ENCODE data around the gene PTPN7. TPM values are rescaled to one million over a fixed set of nuclear protein-coding genes. Genes with fewer than 3 reads are reported as not detected.

The PTPN7 gene
- total and polyA plus RNA-seq, 2 donors (not counting 3 experiments of a cell fraction or from before 2014, with no cell fraction given), result 0.86 to 1.8 TPM

DNA sequence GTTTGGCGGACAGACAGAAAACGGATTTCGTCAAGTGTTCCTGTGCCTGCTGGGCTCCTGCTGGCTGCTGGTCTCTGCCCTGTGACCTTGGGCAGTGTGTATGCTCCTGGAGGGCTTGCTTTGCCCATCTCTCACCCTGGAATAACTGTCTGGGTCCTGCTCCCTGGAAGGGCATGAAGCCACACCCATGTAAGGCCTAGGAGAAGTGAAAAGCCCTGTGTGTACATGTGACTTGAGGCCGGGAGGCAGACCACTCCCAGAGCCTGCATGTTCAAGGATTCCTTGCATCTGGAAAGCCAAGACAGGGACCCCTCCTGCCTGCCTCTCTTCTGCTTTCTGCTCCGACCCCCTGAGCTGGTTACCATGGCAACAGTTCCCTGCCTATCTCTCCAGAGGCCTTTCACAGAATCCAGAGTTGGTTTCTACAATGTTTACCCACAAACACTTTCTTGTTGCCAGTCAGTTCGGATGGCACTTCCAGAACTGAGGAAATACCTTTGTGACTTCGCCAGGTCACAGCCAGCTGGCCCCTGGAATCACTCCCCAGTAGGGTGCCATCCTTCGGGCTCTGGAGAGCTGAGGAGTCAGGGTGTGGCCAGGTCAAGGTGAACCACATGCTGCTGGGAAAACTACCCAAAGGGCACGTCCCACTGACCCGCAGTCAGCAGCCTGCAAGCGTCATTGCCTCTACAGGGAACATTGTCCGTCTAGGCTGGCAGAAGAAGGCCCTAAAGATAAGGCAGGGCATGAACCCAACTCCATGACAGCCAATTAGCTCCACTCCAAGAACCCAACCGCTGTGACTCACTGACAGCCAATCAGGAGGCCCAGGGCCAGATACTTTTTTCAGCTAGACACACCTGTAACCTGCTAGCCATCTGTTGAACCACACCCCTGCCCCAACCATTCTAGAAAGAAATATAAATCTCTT is 52.3 kb downstream of the PTPN7 start:
- H3K4me3 ChIP-seq (replicated peaks in 1 of 3; ENCODE audit: insufficient read depth in 1 of 3, low read depth in 1 of 3, low read length in 3 of 3), result no peak overlapping the region
- no peak overlapping the region for H2AFZ ChIP-seq (ENCODE audit: low read depth, low read length)
- no peaks in the 10 kb centered on the region for H3K27me3 ChIP-seq (ENCODE audit: control insufficient read depth in 2 of 2, insufficient read depth in 2 of 2, low read length in 2 of 2)
- H4K20me1 ChIP-seq (replicated peaks; ENCODE audit: control insufficient read depth, extremely low read depth, insufficient read depth, low read length), result no peaks in the 10 kb centered on the region
- DNase-seq (ENCODE audit: low read depth, low spot score) (no peak), FAIRE-seq (no peak)
- POLR2A ChIA-PET, result no interaction called here
- no TSS peak for BruUV-seq (replicated peaks)
- dilution Hi-C loops (cut with MboI; ENCODE audit: extremely low pct_ligation_motif_present, low sequenced_read_pairs), result no loop called here
- intact Hi-C loops (cut with micrococcal nuclease), result no loop called here
- no peaks in the 10 kb centered on the region for H3K9me1 ChIP-seq (replicated peaks; ENCODE audit: control insufficient read depth, extremely low read depth, insufficient read depth, low read length)
- H3K4me2 ChIP-seq (ENCODE audit: insufficient read depth, low read length), result no peak overlapping the region
- no peak overlapping the region for H3K27ac ChIP-seq (ENCODE audit: insufficient read depth, low read depth, low read length)
- no peak overlapping the region for H3K9ac ChIP-seq (replicated peaks; ENCODE audit: extremely low read depth, insufficient read depth, low read length)
- no peaks in the 10 kb centered on the region for H3K9me3 ChIP-seq (replicated peaks; ENCODE audit: control insufficient read depth, insufficient read depth, low read length)
- no peaks in the 10 kb centered on the region for H3K4me1 ChIP-seq (ENCODE audit: control insufficient read depth, extremely low read depth, insufficient read depth, low read length)
- no peaks in the 10 kb centered on the region for H3K79me2 ChIP-seq (ENCODE audit: control insufficient read depth, insufficient read depth, low read length)
- CTCF ChIA-PET, result interaction anchor here (1.0 to 1.1 kb wide), 2 partner anchors 10 to 109 kb away, joined by 3 read pairs; no protein-coding TSS in a partner anchor
- no peaks in the 10 kb centered on the region for H3K36me3 ChIP-seq (ENCODE audit: control insufficient read depth in 2 of 2, extremely low read depth in 1 of 2, insufficient read depth in 2 of 2, low read length in 2 of 2)
- TF ChIP-seq JUN (IDR thresholded peaks at IDR 0.05; ENCODE audit: borderline replicate concordance, insufficient read depth, insufficient read length, low read depth) (no peak), FOS (IDR thresholded peaks at IDR 0.05; ENCODE audit: borderline replicate concordance, insufficient read depth, low read length) (no peak), POLR2AphosphoS5 (IDR thresholded peaks at IDR 0.05; ENCODE audit: insufficient read depth, low read depth, low read length) (no peak), GATA2 (IDR thresholded peaks at IDR 0.05; ENCODE audit: insufficient read depth, insufficient read length, low read depth, low read length) (no peak)
- TF ChIP-seq, protein P1, sequence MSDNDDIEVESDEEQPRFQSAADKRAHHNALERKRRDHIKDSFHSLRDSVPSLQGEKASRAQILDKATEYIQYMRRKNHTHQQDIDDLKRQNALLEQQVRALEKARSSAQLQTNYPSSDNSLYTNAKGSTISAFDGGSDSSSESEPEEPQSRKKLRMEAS (IDR thresholded peaks at IDR 0.05; ENCODE audit: insufficient read depth, insufficient read length), result no peak

DNA sequence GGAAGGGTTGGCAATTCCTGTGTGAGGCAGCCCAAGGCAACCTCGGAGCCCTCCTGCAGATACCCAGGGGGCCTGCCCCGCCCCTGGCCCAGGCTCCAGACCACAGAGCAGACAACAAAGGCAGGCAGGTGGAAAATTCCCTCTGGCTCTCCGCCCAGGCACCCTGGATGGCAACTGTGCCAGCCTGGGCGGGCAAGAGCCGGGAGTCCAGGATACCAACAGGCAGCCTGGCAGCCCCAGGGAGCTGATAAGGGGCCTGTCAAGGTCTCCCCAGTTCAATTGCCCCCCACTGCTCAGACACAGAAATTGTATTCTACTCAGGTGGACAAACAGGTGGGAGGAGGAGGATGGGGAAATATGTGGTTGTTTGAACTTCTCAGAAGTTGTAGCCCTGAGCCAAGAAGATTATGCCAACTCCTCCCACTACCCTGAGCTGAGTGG is 53.1 kb downstream of the PTPN7 start:
- Histone ChIP-seq H3K27me3 (ENCODE audit: control insufficient read depth in 2 of 2, insufficient read depth in 2 of 2, low read length in 2 of 2) (no peaks in the 10 kb centered on the region), H3K36me3 (ENCODE audit: control insufficient read depth in 2 of 2, extremely low read depth in 1 of 2, insufficient read depth in 2 of 2, low read length in 2 of 2) (no peaks in the 10 kb centered on the region), H3K27ac (ENCODE audit: insufficient read depth, low read depth, low read length) (no peak overlapping the region), H3K9me1 (replicated peaks; ENCODE audit: control insufficient read depth, extremely low read depth, insufficient read depth, low read length) (no peaks in the 10 kb centered on the region), H3K79me2 (ENCODE audit: control insufficient read depth, insufficient read depth, low read length) (no peaks in the 10 kb centered on the region), H3K9ac (replicated peaks; ENCODE audit: extremely low read depth, insufficient read depth, low read length) (no peak overlapping the region), H3K4me2 (ENCODE audit: insufficient read depth, low read length) (no peak overlapping the region), H2AFZ (ENCODE audit: low read depth, low read length) (no peak overlapping the region), H3K4me1 (ENCODE audit: control insufficient read depth, extremely low read depth, insufficient read depth, low read length) (no peaks in the 10 kb centered on the region), H4K20me1 (replicated peaks; ENCODE audit: control insufficient read depth, extremely low read depth, insufficient read depth, low read length) (no peaks in the 10 kb centered on the region), H3K4me3 (replicated peaks in 1 of 3; ENCODE audit: insufficient read depth in 1 of 3, low read depth in 1 of 3, low read length in 3 of 3) (no peak overlapping the region), H3K9me3 (replicated peaks; ENCODE audit: control insufficient read depth, insufficient read depth, low read length) (no peaks in the 10 kb centered on the region)
- FAIRE-seq, result no peak
- dilution Hi-C loops (cut with MboI; ENCODE audit: extremely low pct_ligation_motif_present, low sequenced_read_pairs) (no loop called here), intact Hi-C loops (cut with micrococcal nuclease) (no loop called here)
- no TSS peak for BruUV-seq (replicated peaks)
- no peak for DNase-seq (ENCODE audit: low read depth, low spot score)
- TF ChIP-seq POLR2A (IDR thresholded peaks at IDR 0.05; ENCODE audit: low read depth, low read length), result no peak
- no peak for TF ChIP-seq GATA2 (IDR thresholded peaks at IDR 0.05; ENCODE audit: insufficient read depth, insufficient read length, low read depth, low read length)
- no peak for TF ChIP-seq MYC (IDR thresholded peaks at IDR 0.05; ENCODE audit: low read depth, low read length)
- CTCF ChIA-PET, result interaction anchor here (1.4 to 1.5 kb wide), 2 partner anchors 27 to 106 kb away, joined by 3 to 5 read pairs; no protein-coding TSS in a partner anchor
- POLR2A ChIA-PET, result no interaction called here

Data from endothelial cell of umbilical vein (primary cell).